GM21423 (cell line): Measurements from ENCODE around the gene HECW1.
A peak's percentile ranks its signal among the peaks of the same experiment; 100 is the strongest.

Source experiments
- ATAC-seq: cut with Tn5 transposase; IDR thresholded peaks from one replicate; pipeline ENCODE4 v1.9.1; 2021; ENCODE audit warnings: mild to moderate bottlenecking, moderate library complexity; ENCODE audit not compliant: unreplicated experiment

HECW1 gene

GRCh38 chr7:43248961-43249822 is 136.7 kb downstream of the HECW1 start:
- no peak for ATAC-seq

- no peak for ATAC-seq
Observed at GRCh38 chr7:43249823-43250145, 137.3 kb downstream of the HECW1 start.

GRCh38 chr7:43260980-43261878 is 148.8 kb downstream of the HECW1 start:
- peak; percentile 80 for ATAC-seq

DNA sequence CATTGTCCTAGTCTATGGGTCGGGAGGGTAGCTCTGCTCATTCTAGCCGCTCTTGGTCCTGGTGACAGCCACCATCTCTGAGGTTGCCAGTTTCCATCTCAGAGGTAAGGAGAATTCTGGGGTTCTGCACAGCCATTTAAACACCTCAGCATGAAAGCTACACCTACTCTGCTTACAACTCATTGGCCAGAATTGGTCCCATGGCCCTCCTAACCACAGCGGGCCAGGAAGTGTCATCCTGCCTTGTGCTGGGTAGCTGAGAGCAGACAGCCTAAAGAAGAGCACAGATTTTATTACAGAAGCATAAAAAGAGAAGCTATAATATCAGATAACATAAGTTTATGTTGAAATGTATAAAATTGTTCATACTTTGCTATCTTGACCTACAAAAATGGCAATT is 152.7 kb downstream of the HECW1 start:
- no peak for ATAC-seq

- ATAC-seq: no peak
Observed at GRCh38 chr7:43273939-43274719, 161.7 kb downstream of the HECW1 start.

- no peak for ATAC-seq
Observed at GRCh38 chr7:43274752-43275151, 162.3 kb downstream of the HECW1 start.

DNA sequence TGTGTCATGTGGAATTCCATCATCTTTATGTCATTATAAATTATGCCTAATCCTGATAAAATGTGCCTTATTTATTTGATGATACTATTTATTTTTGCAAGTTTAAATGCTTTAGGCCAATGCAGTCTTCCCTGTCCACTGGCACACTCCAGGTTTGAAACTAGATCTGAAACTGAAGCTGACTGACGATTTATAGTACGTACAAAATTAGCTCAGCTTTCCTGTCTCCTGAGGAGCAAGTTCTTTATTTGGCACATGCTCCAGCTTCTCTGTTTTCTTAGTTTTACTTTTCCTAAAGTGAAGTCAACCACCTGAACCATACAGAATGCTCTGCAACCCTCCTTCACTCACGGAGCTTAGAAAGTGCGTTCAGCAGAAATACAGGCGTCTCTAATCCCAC is 164.1 kb downstream of the HECW1 start:
- ATAC-seq: no peak

- no peak for ATAC-seq
Observed at GRCh38 chr7:43278088-43278644, 165.7 kb downstream of the HECW1 start.

- no peak for ATAC-seq
Observed at GRCh38 chr7:43281268-43281667, 168.8 kb downstream of the HECW1 start.

GRCh38 chr7:43283706-43284105 is 171.3 kb downstream of the HECW1 start:
- no peak for ATAC-seq

GRCh38 chr7:43289826-43290225 is 177.4 kb downstream of the HECW1 start:
- ATAC-seq: no peak

- no peak for ATAC-seq
Observed at GRCh38 chr7:43290978-43291377, 178.5 kb downstream of the HECW1 start.

- no peak for ATAC-seq
Observed at GRCh38 chr7:43291789-43292188, 179.3 kb downstream of the HECW1 start.

- no peak for ATAC-seq
Observed at GRCh38 chr7:43292384-43292783, 179.9 kb downstream of the HECW1 start.

GRCh38 chr7:43294080-43294630 is 181.7 kb downstream of the HECW1 start:
- no peak for ATAC-seq

DNA sequence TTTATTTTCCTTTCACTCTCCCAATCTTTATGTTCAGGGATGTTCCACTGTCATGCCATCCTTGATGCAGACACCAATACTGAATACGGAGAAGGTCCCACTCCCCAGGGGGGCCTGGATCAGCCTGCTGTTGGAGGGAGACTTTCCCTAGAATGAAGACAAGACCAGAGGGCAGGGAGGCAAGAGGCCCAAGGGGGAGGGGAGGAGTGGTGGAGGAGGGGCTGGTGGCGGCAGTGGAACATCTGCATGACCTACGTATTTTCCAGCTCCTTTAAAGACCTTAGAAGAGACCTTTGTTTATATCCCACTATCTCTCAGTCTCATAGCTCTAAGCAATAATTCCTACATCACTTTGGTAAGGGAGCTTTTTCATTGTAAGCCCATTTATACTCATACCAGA is 183.0 kb downstream of the HECW1 start:
- no peak for ATAC-seq

GRCh38 chr7:43296306-43296705 is 183.9 kb downstream of the HECW1 start:
- ATAC-seq: no peak

DNA sequence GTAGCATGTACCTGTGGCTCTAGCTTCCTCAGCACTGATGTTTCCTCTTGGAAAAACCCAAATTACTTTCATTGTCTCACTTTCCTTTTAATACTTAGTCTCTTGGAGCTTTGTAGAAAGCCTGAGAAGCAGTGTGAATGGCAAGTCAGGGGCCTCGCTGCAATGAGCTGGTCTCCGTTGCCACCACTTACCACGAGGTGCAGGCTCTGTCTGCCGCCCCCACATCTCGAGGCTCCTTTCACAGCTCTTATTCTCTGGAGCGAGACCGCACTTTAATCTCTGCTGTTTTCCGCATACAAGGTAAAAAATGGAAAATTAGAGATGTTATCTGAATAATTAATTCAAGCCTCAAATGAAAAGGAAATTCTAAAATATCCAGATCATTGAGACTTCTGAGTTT is 186.2 kb downstream of the HECW1 start:
- ATAC-seq: no peak

DNA sequence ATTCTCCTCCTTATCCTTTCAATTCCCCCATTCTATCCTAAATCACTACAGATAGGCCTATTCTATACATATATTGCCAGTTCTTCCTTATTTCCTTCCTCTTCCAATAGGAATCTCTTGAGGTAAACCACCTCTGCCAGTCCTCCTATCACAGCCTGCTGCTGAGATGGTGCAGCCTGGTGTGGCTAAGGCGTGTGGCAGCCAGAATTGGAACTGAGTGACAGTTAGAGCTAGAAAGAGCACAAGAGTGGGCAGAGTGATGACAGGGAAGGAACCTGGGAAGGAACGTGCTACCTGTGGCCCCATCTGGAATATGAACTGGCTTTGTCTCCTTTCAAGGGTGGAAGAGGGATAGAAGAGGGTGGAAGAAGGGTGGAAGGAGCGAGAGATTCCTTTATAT is 187.7 kb downstream of the HECW1 start:
- no peak for ATAC-seq

- no peak for ATAC-seq
Observed at GRCh38 chr7:43302211-43302711, 189.8 kb downstream of the HECW1 start.
